HG03064 (cell line): ENCODE measurements around the gene TAS2R42.

ENCODE experiments used
- ATAC-seq: cut with Tn5 transposase; IDR thresholded peaks from one replicate; pipeline ENCODE4 v1.9.1; 2021; ENCODE audit warnings: low read depth; ENCODE audit not compliant: unreplicated experiment

Gene TAS2R42

GRCh38 chr12:11147420-11147819, 39.3 kb downstream of the TAS2R42 start:
- no peak for ATAC-seq

- no peak for ATAC-seq
Measured at GRCh38 chr12:11144297-11144696, 42.4 kb downstream of the TAS2R42 start.

GRCh38 chr12:11143352-11143751, 43.4 kb downstream of the TAS2R42 start:
- no peak for ATAC-seq

GRCh38 chr12:11136075-11136474, 50.7 kb downstream of the TAS2R42 start:
- ATAC-seq, result no peak
